HG02938 (cell line): ENCODE results near the gene FAM3C.

ENCODE experiments used
- ATAC-seq: cut with Tn5 transposase; IDR thresholded peaks from one replicate; pipeline ENCODE4 v1.9.1; 2021; ENCODE audit warnings: mild to moderate bottlenecking, moderate library complexity; ENCODE audit not compliant: unreplicated experiment

Gene FAM3C

GRCh38 chr7:121411597-121411979, 15.5 kb upstream of the FAM3C start:
- ATAC-seq = no peak

GRCh38 chr7:121410829-121411596, 14.9 kb upstream of the FAM3C start:
- peak; percentile 46 for ATAC-seq

- no peak for ATAC-seq
Observed at GRCh38 chr7:121406944-121407343, 10.8 kb upstream of the FAM3C start.

- ATAC-seq = no peak
Observed at GRCh38 chr7:121406461-121406860, 10.4 kb upstream of the FAM3C start.

- ATAC-seq = no peak
Observed at GRCh38 chr7:121404348-121404747, 8.2 kb upstream of the FAM3C start.

GRCh38 chr7:121402701-121403100, 6.6 kb upstream of the FAM3C start:
- ATAC-seq = no peak

- ATAC-seq = no peak
Observed at GRCh38 chr7:121401896-121402295, 5.8 kb upstream of the FAM3C start.

- no peak for ATAC-seq
Observed at GRCh38 chr7:121398246-121398645, 2.1 kb upstream of the FAM3C start.

GRCh38 chr7:121397822-121398221, 1.7 kb upstream of the FAM3C start:
- ATAC-seq = no peak

GRCh38 chr7:121397361-121397760, 1.3 kb upstream of the FAM3C start:
- no peak for ATAC-seq

GRCh38 chr7:121395494-121395960, 581 bp downstream of the FAM3C start:
- ATAC-seq = peak; percentile 36

- ATAC-seq = peak; percentile 41
Observed at GRCh38 chr7:121394709-121395140, 1.4 kb downstream of the FAM3C start.

GRCh38 chr7:121393005-121393366, 3.1 kb downstream of the FAM3C start:
- no peak for ATAC-seq

GRCh38 chr7:121392277-121393004, 3.7 kb downstream of the FAM3C start:
- ATAC-seq = no peak

GRCh38 chr7:121391686-121392085, 4.4 kb downstream of the FAM3C start:
- ATAC-seq = no peak

- no peak for ATAC-seq
Observed at GRCh38 chr7:121390617-121391016, 5.5 kb downstream of the FAM3C start.

GRCh38 chr7:121390109-121390508, 6.0 kb downstream of the FAM3C start:
- no peak for ATAC-seq

- no peak for ATAC-seq
Observed at GRCh38 chr7:121388950-121389349, 7.2 kb downstream of the FAM3C start.

- ATAC-seq = peak; percentile 96
Observed at GRCh38 chr7:121385800-121386179, 10.3 kb downstream of the FAM3C start.

GRCh38 chr7:121385056-121385799, 10.9 kb downstream of the FAM3C start:
- ATAC-seq = no peak

GRCh38 chr7:121384265-121384664, 11.8 kb downstream of the FAM3C start:
- no peak for ATAC-seq
